OCI-LY1 (cell line): ENCODE results near the gene RNF125.

Experiments
- H2AFZ ChIP-seq: fragments of 200-600 bp; sonication (generic), shearing (Covaris generic); 2 replicates; pipeline ENCODE4 v1.6.0; 2014; ENCODE audit warnings: antibody characterized with exemption, mild to moderate bottlenecking, low read length
- H3F3A ChIP-seq: fragments of 200-600 bp; sonication (generic), shearing (Covaris generic); 2 replicates; pipeline ENCODE4 v1.6.0; 2014; ENCODE audit warnings: mild to moderate bottlenecking, antibody characterized with exemption, low read length, moderate library complexity; ENCODE audit not compliant: insufficient read depth
- H3K27ac ChIP-seq: fragments of 200-600 bp; sonication (generic); 2 replicates; pipeline ENCODE4 v1.5.1; 2014; ENCODE audit warnings: low read length, mixed run types, mild to moderate bottlenecking, low read depth; ENCODE audit not compliant: poor library complexity, severe bottlenecking
- H3K27me3 ChIP-seq: fragments of 200-600 bp; sonication (generic); 2 replicates; pipeline ENCODE4 v1.6.0; 2014; ENCODE audit warnings: antibody characterized with exemption, mild to moderate bottlenecking, low read length, moderate library complexity; ENCODE audit not compliant: insufficient read depth
- H3K36me3 ChIP-seq: fragments of 200-600 bp; sonication (generic); 2 replicates; pipeline ENCODE4 v1.6.1; 2014; ENCODE audit warnings: mild to moderate bottlenecking, antibody characterized with exemption, low read length, moderate library complexity, mixed read lengths; ENCODE audit not compliant: insufficient read depth
- H3K4me1 ChIP-seq: fragments of 200-600 bp; sonication (generic); 2 replicates; pipeline ENCODE4 v1.5.1; 2014; ENCODE audit warnings: mild to moderate bottlenecking, low read length, moderate library complexity; ENCODE audit not compliant: insufficient read depth, severe bottlenecking
- H3K4me2 ChIP-seq: fragments of 200-600 bp; sonication (generic), shearing (Covaris generic); 2 replicates; pipeline ENCODE4 v1.6.1; 2014; ENCODE audit warnings: low read length
- H3K4me3 ChIP-seq: fragments of 200-600 bp; sonication (generic); 2 replicates; pipeline ENCODE4 v1.5.1; 2014; ENCODE audit warnings: low read length, low read depth, mild to moderate bottlenecking, mixed read lengths; ENCODE audit not compliant: poor library complexity, severe bottlenecking
- H3K79me2 ChIP-seq: fragments of 200-600 bp; shearing (Covaris generic); 2 replicates; pipeline ENCODE4 v1.6.1; 2016; ENCODE audit warnings: mixed run types, low read length, mixed read lengths; ENCODE audit not compliant: insufficient read depth
- H3K9ac ChIP-seq: fragments of 200-600 bp; sonication (generic), shearing (Covaris generic); 2 replicates; pipeline ENCODE4 v1.6.1; 2014; ENCODE audit warnings: mild to moderate bottlenecking, low read length, mixed read lengths
- H3K9me2 ChIP-seq: fragments of 200-600 bp; sonication (generic), shearing (Covaris generic); 2 replicates; pipeline ENCODE4 v1.6.1; 2014; ENCODE audit warnings: low read depth, mild to moderate bottlenecking, low read length, mixed read lengths
- H3K9me3 ChIP-seq: fragments of 200-600 bp; shearing (Covaris generic); 2 replicates; pipeline ENCODE4 v1.6.1; 2014; ENCODE audit warnings: low read length, mixed read lengths
- H4K20me1 ChIP-seq: fragments of 200-600 bp; sonication (generic), shearing (Covaris generic); 2 replicates; pipeline ENCODE4 v1.6.0; 2016; ENCODE audit warnings: mild to moderate bottlenecking, low read length; ENCODE audit not compliant: insufficient read depth
- CTCF ChIP-seq: fragments of 200-600 bp; sonication (generic), shearing (Covaris generic); IDR thresholded peaks from 2 replicates; pipeline ENCODE4 v1.5.1; 2017; ENCODE audit warnings: mild to moderate bottlenecking, antibody characterized with exemption, low read length, moderate library complexity, mixed read lengths
- EZH2 ChIP-seq: fragments of 200-600 bp; sonication (generic), shearing (Covaris generic); IDR thresholded peaks from 2 replicates; pipeline ENCODE4 v1.8.0; 2017; ENCODE audit warnings: borderline replicate concordance, mixed run types, mild to moderate bottlenecking, antibody characterized with exemption, low read length, moderate library complexity, mixed read lengths

RNF125 gene

DNA sequence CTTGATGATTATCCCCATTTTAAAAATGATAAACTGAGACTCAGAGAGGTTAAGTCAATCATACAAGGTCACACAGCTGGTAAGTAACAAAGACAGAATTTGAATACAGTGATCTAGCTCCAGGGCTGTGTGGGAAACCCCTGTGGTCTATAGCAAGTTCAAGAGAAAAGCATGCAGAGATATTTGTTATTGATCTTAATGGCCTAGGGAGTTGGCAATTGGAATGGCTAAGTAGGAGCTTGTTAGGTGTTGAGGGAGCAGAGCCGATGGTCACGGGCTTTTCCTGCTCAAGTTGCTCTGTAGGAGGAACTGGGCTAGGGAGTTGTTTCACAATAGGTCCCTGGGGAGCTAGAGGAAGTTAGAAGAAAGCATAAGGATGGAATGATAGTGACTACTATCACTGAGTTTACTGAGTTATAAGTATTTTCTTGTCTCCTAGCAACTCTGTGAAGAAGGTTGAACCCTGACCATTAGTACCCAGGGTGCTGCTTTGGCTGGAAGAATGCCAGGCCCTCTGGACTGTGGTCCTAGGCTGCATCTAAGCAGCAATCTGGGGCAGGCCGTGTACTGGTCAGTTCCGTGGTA lies 30.0 kb downstream of the RNF125 start:
- H3K4me2 ChIP-seq = no peak overlapping the region
- no peaks in the 10 kb centered on the region for H3K79me2 ChIP-seq
- no peaks in the 10 kb centered on the region for H3K4me1 ChIP-seq
- no peaks in the 10 kb centered on the region for H3K9me3 ChIP-seq
- no peaks in the 10 kb centered on the region; the same call in 1 of the 2 replicates for H3K36me3 ChIP-seq
- H3K9me2 ChIP-seq = no peaks in the 10 kb centered on the region
- H2AFZ ChIP-seq = no peak overlapping the region
- no peak overlapping the region for H3K4me3 ChIP-seq
- H3F3A ChIP-seq = no peaks in the 10 kb centered on the region
- no peak overlapping the region for H3K9ac ChIP-seq
- H4K20me1 ChIP-seq = no peaks in the 10 kb centered on the region
- H3K27ac ChIP-seq = no peak overlapping the region
- TF ChIP-seq EZH2 = no peak
- no peak for TF ChIP-seq CTCF
- H3K27me3 ChIP-seq = no peaks in the 10 kb centered on the region

DNA sequence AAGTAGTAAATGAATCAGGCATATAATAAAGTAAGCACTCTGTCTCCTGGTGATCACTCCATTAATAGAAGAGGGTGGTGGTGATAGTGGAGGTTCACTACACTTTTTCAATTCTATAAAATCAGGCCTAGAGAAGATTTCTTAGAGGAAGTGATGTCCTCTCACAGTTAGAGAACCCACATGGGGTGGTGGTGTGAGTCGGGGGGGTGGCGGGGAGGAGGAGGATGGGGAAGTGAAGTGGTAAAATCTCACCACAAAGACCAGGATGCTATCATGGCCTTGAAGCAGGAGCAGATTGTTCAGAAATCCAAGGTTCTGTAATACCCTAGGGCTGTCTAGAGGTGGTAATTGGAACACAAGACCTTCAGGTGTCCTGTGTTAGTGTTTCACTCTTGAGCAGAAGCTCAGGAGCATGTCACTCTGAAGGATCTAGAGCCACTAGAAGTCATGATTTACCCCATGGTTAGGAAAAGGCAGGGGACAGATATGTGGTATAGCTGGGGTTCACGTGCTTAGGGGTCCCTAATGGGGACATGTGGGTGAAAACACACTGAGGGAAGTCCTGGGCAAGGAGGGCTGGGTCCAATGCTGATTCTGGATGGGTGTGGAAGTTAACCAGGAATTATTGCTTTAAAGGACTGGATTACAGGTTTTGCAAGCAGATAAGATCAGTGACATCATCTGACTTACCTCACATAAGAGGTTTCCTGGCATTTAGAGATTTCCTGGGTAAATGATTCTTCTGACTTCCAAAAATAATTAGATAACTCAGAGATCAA lies 31.0 kb downstream of the RNF125 start:
- Histone ChIP-seq H3K4me2 (no peak overlapping the region), H3K4me1 (no peaks in the 10 kb centered on the region), H3K9me3 (no peaks in the 10 kb centered on the region), H2AFZ (no peak overlapping the region), H3K27me3 (no peaks in the 10 kb centered on the region), H3K79me2 (no peaks in the 10 kb centered on the region), H4K20me1 (no peaks in the 10 kb centered on the region), H3K9ac (no peak overlapping the region), H3K9me2 (no peaks in the 10 kb centered on the region), H3F3A (no peaks in the 10 kb centered on the region), H3K36me3 (no peaks in the 10 kb centered on the region; the same call in 1 of the 2 replicates), H3K4me3 (no peak overlapping the region), H3K27ac (no peak overlapping the region)
- TF ChIP-seq EZH2 = no peak
- TF ChIP-seq CTCF = no peak

DNA sequence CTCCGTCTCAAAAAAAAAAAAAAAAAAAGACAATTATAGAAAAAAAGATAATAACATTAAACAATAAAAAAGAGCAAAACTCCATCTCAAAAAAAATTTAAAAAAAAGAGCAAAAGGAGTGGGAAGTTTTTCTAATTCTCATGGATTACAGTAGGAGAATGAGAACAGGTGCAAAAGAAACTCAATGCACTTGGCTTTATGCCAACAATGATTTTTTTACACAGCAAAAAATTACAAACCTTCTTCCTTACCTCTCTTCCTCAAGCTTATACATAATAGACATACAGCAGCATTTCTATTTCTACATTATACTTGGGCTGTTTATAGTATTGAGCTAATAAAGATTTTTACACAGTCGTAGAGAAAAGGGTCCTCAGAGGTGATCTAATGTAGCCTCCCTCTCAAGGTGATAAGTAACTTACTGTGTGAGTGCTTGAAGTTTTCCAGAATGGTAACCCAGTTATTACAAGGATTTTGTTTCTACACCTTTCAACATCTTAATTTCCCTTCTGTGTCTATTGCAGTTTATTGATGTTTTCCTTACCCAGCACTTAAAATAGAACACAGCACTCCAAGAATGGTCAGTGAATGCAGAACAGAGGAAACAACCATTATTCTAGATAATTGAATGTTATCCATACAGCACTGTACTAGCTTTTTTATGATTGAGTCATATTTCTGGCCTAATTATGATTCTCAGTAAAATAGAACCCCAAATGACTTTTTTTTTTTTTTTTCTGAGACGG lies 38.2 kb downstream of the RNF125 start:
- H3K27me3 ChIP-seq = no peaks in the 10 kb centered on the region
- H3K4me2 ChIP-seq = no peak overlapping the region
- H3K9me2 ChIP-seq = no peaks in the 10 kb centered on the region
- no peak for TF ChIP-seq EZH2
- no peak for TF ChIP-seq CTCF
- H2AFZ ChIP-seq = no peak overlapping the region
- H3K4me1 ChIP-seq = no peaks in the 10 kb centered on the region
- H4K20me1 ChIP-seq = no peaks in the 10 kb centered on the region
- H3K36me3 ChIP-seq = no peaks in the 10 kb centered on the region
- H3K9me3 ChIP-seq = no peaks in the 10 kb centered on the region
- H3K27ac ChIP-seq = no peak overlapping the region
- no peak overlapping the region for H3K9ac ChIP-seq
- H3K79me2 ChIP-seq = no peaks in the 10 kb centered on the region
- H3K4me3 ChIP-seq = no peak overlapping the region
- H3F3A ChIP-seq = no peaks in the 10 kb centered on the region
